Caco-2 (cell line): Measurements from ENCODE around the gene GFOD1. TPM values are rescaled to one million over a fixed set of nuclear protein-coding genes. Genes with fewer than 3 reads are reported as not detected.

Experiments
- BruUV-seq: library from RNA; stranded (reverse); fragments of 400-500 nt; replicated peaks from 2 replicates; lab custom pipeline; 2021; lab: Mats Ljungman, UMichigan
- CTCF ChIA-PET: fragments of 300-600 bp; sonication (Branson Sonifier 250); formaldehyde crosslinking; loops from one replicate; lab custom pipeline; 2022; ENCODE audit warnings: antibody characterized with exemption; lab: Charles Lee
- POLR2A ChIA-PET: fragments of 300-600 bp; sonication (Branson Sonifier 250); formaldehyde crosslinking; loops from one replicate; lab custom pipeline; 2022; ENCODE audit warnings: antibody characterized with exemption; lab: Charles Lee
- DNase-seq, 2 experiments: peaks; one replicate each; pipeline versions ENCODE4 v3.0.0 to v3.0.0-alpha.2; 2020 to 2022
- H3K27me3 ChIP-seq: replicated peaks from 2 replicates; pipeline ENCODE4 v1.6.0; 2011; ENCODE audit warnings: low read length; ENCODE audit not compliant: control insufficient read depth, insufficient read depth
- H3K36me3 ChIP-seq: 2 replicates; pipeline ENCODE4 v1.5.1; 2011; ENCODE audit warnings: low read length; ENCODE audit not compliant: control insufficient read depth, insufficient read depth
- H3K4me1 ChIP-seq: fragments of 250-450 bp; sonication (Bioruptor Pico); 2 replicates; pipeline ENCODE4 v1.5.1; 2020; ENCODE audit warnings: mild to moderate bottlenecking
- H3K4me3 ChIP-seq: 2 replicates; pipeline ENCODE4 v1.5.1; 2011; ENCODE audit warnings: low read depth, mild to moderate bottlenecking, control low read depth, low read length
- H3K9me3 ChIP-seq: fragments of 250-450 bp; sonication (Bioruptor Pico); 2 replicates; pipeline ENCODE4 v1.5.1; 2020; ENCODE audit warnings: mild to moderate bottlenecking, moderate library complexity
- H3K27ac Mint-ChIP-seq: one replicate; pipeline ENCODE4 v1.8.0; 2022; ENCODE audit warnings: mixed read lengths; ENCODE audit not compliant: unreplicated experiment
- H3K27me3 Mint-ChIP-seq: one replicate; pipeline ENCODE4 v1.8.0; 2022; ENCODE audit warnings: mixed read lengths; ENCODE audit not compliant: insufficient read depth, unreplicated experiment
- H3K36me3 Mint-ChIP-seq: one replicate; pipeline ENCODE4 v1.8.0; 2022; ENCODE audit warnings: mild to moderate bottlenecking, mixed read lengths; ENCODE audit not compliant: insufficient read depth, unreplicated experiment
- H3K4me1 Mint-ChIP-seq: one replicate; pipeline ENCODE4 v1.8.0; 2022; ENCODE audit warnings: low read depth, mixed read lengths; ENCODE audit not compliant: unreplicated experiment
- H3K4me3 Mint-ChIP-seq: one replicate; pipeline ENCODE4 v1.8.0; 2022; ENCODE audit warnings: mild to moderate bottlenecking, moderate library complexity, mixed read lengths; ENCODE audit not compliant: unreplicated experiment
- H3K9me3 Mint-ChIP-seq: one replicate; pipeline ENCODE4 v1.8.0; 2022; ENCODE audit warnings: mixed read lengths; ENCODE audit not compliant: unreplicated experiment
- intact Hi-C: fragments of 100-400 bp; cut with micrococcal nuclease; formaldehyde crosslinking; loops from one replicate; pipeline ENCODE4 v1.10.0; 2022; ENCODE audit not compliant: unreplicated experiment
- total RNA-seq: library from RNA; stranded (reverse); gene quantifications from 2 replicates; pipeline ENCODE4 v1.2.3, GENCODE V29; 2022
- TF ChIP-seq, protein P1 (sequence below), 2 experiments: fragments of 200-600 bp in 1 of 2; IDR thresholded peaks; 1 replicate in 1 of 2; 2 replicates in 1 of 2; pipeline versions ENCODE4 v1.5.1 to v1.8.0; 2011 to 2022; ENCODE audit warnings: antibody characterized with exemption in 1 of 2, control low read depth in 1 of 2, inconsistent platforms in 1 of 2, low read depth in 1 of 2, low read length in 1 of 2, mild to moderate bottlenecking in 1 of 2, moderate library complexity in 1 of 2; ENCODE audit not compliant: insufficient read depth in 1 of 2, severe bottlenecking in 1 of 2, unreplicated experiment in 1 of 2

Gene GFOD1
- total RNA-seq, 1 experiment from 2014 or later = 0.84 TPM

DNA sequence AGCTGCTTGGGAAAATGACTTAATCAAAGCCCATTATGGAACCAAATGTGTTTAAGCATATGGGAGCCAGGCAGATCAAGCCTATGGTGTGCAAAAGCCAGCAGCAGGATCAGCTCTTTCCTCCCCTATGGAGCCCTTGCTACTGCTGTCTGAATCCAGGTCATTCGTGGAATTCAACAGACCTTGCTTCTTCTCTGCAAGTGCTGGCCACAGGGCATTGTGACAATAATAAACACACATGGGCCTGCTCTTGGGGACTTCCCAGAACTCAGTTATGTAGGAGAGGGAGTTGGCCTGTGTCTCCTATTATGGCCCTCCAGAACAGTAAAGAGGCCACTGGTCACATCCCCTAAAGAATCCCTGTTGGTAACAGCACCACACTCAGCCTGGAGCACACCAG is 18.6 kb downstream of the GFOD1 start:
- intact Hi-C loops = no loop called here
- ChIA-PET CTCF (no interaction called here), POLR2A (no interaction called here)
- no peak for DNase-seq
- Histone ChIP-seq H3K36me3 (no peaks in the 10 kb centered on the region), H3K4me1 (no peaks in the 10 kb centered on the region), H3K27me3 (no peaks in the 10 kb centered on the region), H3K4me3 (no peak overlapping the region), H3K9me3 (no peaks in the 10 kb centered on the region)
- H3K4me1 Mint-ChIP-seq = no peaks in the 10 kb centered on the region
- no peak overlapping the region for H3K27ac Mint-ChIP-seq
- no peak overlapping the region for H3K4me3 Mint-ChIP-seq
- H3K9me3 Mint-ChIP-seq = no peaks in the 10 kb centered on the region
- H3K27me3 Mint-ChIP-seq = peaks cover 7% of the 10 kb centered on the region
- no peaks in the 10 kb centered on the region for H3K36me3 Mint-ChIP-seq
- BruUV-seq = no TSS peak
- TF ChIP-seq, protein P1, sequence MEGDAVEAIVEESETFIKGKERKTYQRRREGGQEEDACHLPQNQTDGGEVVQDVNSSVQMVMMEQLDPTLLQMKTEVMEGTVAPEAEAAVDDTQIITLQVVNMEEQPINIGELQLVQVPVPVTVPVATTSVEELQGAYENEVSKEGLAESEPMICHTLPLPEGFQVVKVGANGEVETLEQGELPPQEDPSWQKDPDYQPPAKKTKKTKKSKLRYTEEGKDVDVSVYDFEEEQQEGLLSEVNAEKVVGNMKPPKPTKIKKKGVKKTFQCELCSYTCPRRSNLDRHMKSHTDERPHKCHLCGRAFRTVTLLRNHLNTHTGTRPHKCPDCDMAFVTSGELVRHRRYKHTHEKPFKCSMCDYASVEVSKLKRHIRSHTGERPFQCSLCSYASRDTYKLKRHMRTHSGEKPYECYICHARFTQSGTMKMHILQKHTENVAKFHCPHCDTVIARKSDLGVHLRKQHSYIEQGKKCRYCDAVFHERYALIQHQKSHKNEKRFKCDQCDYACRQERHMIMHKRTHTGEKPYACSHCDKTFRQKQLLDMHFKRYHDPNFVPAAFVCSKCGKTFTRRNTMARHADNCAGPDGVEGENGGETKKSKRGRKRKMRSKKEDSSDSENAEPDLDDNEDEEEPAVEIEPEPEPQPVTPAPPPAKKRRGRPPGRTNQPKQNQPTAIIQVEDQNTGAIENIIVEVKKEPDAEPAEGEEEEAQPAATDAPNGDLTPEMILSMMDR (IDR thresholded peaks at IDR 0.05; ENCODE audit: insufficient read depth in 1 of 2, low read depth in 1 of 2, low read length in 1 of 2, severe bottlenecking in 1 of 2, unreplicated experiment in 1 of 2) = no peak

DNA sequence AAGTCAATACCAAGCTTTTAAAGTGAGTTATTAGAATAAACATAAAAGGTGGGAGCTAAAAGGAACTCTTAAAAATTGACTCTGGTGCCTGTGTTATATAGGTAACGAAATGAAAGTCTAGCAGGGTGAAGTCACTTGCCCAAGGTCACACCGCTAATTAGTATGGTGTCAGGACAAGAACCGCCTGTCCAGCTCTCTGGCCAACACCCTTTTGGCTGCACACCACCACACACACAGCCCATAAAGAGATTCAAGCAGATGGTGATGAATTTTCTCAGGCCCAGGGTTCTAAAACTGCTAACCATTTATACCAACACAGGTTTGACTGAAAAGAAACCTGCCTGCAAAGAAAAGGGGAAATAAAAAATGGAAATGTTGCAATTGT is 20.2 kb downstream of the GFOD1 start:
- Mint-ChIP-seq H3K36me3 (no peaks in the 10 kb centered on the region), H3K4me3 (no peak overlapping the region), H3K4me1 (no peaks in the 10 kb centered on the region), H3K27ac (no peak overlapping the region), H3K9me3 (no peaks in the 10 kb centered on the region), H3K27me3 (peaks cover 7% of the 10 kb centered on the region)
- Histone ChIP-seq H3K27me3 (no peaks in the 10 kb centered on the region), H3K36me3 (no peaks in the 10 kb centered on the region), H3K4me1 (no peaks in the 10 kb centered on the region), H3K9me3 (no peaks in the 10 kb centered on the region), H3K4me3 (no peak overlapping the region)
- intact Hi-C loops = no loop called here
- DNase-seq = no peak
- ChIA-PET POLR2A (no interaction called here), CTCF (no interaction called here)
- BruUV-seq = no TSS peak
- TF ChIP-seq, protein P1 (IDR thresholded peaks at IDR 0.05; ENCODE audit: insufficient read depth in 1 of 2, low read depth in 1 of 2, low read length in 1 of 2, severe bottlenecking in 1 of 2, unreplicated experiment in 1 of 2) = no peak

DNA sequence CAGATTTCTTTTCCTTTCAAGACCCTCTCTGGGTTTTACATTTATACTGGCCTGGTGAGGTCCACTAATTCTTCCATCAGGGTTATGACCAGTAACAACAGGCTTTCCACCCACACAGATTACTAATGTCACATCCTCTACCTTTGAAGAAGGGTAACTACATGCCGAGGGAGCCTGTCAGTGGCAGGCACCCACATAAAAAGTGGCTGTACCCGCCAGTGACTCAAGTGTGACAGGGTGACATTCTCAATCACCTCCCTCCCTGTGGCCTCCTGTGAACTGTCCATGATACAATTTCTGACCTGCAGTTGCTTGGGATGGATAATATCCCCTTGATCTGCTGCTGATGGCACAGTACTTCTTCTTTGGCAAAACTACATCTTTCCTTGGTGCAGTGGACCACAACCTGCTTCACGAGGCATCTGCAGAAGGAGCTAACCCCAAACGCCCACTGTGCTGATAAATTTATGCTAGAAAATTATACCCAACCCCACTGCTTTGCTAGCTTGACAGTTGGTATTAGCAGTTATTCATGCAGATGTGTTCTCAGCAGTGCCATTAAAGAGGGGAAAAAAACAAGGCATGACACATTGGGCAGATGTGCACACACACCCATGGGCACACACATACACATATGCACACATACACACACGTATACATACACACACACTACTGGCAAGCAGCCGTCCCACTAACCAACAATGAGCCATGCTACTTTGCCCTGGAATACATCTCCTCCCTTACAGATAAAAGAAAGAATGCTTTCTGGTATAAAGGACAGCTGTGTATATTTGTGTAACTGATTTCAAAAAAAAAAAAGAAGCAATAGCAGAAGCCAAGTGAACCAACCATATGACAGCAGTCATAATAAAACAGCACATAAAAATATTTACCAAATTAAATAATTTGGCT is 20.8 kb downstream of the GFOD1 start:
- ChIA-PET POLR2A (no interaction called here), CTCF (no interaction called here)
- intact Hi-C loops = no loop called here
- no peaks in the 10 kb centered on the region for H3K36me3 Mint-ChIP-seq
- TF ChIP-seq, protein P1 (IDR thresholded peaks at IDR 0.05; ENCODE audit: insufficient read depth in 1 of 2, low read depth in 1 of 2, low read length in 1 of 2, severe bottlenecking in 1 of 2, unreplicated experiment in 1 of 2) = no peak
- H3K9me3 Mint-ChIP-seq = no peaks in the 10 kb centered on the region
- H3K9me3 ChIP-seq = no peaks in the 10 kb centered on the region
- H3K4me1 ChIP-seq = no peaks in the 10 kb centered on the region
- H3K4me3 Mint-ChIP-seq = no peak overlapping the region
- no peaks in the 10 kb centered on the region for H3K4me1 Mint-ChIP-seq
- H3K27me3 Mint-ChIP-seq = peaks cover 7% of the 10 kb centered on the region
- no peak overlapping the region for H3K4me3 ChIP-seq
- H3K27ac Mint-ChIP-seq = no peak overlapping the region
- H3K27me3 ChIP-seq = no peaks in the 10 kb centered on the region
- no peak for DNase-seq
- H3K36me3 ChIP-seq = no peaks in the 10 kb centered on the region
- no TSS peak for BruUV-seq
